SHP77 treated with DMSO at 0.1 percent for 48 hours (cell line): ENCODE results near the gene DYNLRB2.

Experiments
- DNase-seq: peaks from one replicate; lab custom pipeline; 2025; lab: John Stamatoyannopoulos, UW

Gene DYNLRB2

DNA sequence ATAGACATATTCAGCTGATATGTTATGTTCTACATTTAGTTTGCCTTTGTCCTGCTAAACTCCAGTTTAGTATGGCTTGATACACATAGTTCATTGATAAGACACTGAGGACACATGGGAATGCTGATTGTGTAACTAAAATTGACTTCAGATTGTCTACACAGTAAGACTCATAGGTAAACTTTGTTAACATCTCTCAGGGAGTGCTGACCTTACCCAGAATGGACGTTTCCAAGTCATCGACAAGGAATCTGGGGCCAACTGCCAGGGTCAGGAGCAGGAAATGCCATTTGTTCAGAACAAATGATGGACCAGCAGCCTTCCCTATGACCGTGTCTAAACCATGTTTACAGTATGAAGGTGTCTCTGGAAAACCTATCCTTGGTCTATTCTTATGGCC is 58.7 kb downstream of the DYNLRB2 start:
- DNase-seq: no peak
